IPS-NIHi11 (cell line): Measurements from ENCODE around the gene TMA7B.
"Not testable (repeated sequence)": the region's sequence is repeated elsewhere in the genome, so short reads cannot be mapped to it uniquely, and the experiment has no call there.

ENCODE experiments used
- DNase-seq: peaks from one replicate; pipeline ENCODE4 v3.0.0; 2012; ENCODE audit warnings: mixed read lengths, low spot score

The TMA7B gene

DNA sequence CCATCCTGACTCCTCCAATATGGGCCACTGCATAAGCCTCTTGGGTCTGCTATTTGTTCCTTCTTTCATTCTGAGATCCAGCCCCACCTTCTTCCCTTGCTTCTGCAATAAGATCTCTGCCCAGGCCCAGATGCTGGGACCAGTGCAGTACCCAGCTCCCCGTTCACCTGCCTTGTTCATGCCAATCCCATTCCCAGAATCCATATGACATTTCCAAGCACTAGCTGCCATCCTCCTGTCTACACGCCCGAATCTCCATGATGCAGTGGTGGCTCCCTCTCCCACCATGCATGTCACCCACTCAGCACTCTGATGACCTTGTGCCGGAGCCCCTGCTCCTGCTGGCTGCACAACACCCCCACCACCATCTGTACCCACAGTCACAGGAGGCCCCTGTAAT lies 23.1 kb downstream of the TMA7B start:
- DNase-seq: no peak

DNA sequence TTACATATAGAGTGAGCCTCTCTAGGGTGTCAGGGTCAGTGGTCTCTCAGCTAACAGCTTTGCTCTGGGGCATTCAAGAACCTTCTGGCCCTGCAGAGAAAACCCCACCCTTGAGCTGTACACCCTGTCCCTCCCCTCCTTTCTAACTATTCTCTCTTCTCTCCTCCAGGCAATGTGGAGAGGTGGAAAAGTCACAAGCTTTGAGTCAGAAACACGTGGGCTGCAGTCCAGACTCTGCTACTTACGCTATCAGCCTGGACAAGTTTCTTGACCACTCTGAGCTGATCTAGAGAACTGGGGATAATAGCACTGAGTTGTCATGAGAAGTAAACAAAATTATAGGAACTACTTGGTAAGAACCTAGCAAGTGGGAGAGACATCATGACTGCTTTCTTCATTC lies 23.8 kb downstream of the TMA7B start:
- DNase-seq: no peak

DNA sequence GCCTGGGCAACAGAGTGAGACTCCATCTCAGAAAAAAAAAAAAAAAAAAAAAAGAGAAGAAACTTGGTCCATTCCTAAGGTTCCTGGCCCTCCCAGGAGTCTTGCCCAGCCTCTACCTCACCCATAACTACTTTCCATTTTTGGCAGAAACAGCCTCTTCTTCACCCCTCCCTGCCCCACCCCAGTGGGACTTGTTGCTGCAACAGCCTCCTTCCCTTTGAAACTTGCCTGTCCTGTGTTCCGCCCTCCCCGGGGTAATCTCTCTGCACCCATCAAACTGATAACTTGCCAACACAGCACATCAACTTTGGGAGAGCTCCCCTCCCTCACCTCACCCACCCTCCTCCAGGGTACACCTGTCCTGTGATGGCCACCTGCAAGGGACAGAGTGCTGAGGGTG lies 24.5 kb downstream of the TMA7B start:
- DNase-seq: no peak

DNA sequence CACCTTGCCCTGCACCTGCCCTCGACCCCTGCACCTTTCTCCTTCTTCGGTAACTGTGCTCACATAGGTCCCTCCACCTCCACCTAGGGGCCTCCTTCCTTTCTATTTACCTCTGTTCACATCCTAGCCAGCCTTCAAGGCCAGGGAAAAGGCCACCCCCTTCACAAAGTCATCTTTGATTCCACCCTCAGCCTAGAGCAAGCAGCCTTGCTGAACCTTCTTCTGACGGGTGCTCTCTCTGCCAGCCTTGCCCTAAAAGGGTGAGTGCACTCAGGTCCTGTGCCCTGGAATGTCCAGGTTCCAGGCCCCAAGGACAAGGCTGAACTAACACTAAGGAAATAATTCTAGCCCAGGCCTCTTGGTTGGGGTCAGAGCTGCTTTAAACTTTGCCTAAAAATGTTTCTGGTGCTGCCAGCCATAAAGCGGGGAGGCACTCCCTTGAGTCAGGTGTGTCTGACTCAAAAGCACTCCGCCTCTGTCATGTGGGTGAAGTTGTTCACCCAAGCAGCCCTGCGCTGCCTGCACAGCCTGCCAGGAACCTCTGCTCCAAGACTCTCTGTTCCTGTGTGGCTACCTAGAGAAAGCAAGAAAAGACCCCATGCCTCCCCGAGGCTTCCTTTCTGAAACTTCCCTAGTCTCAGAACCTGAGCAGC lies 25.3 kb downstream of the TMA7B start:
- no peak for DNase-seq

DNA sequence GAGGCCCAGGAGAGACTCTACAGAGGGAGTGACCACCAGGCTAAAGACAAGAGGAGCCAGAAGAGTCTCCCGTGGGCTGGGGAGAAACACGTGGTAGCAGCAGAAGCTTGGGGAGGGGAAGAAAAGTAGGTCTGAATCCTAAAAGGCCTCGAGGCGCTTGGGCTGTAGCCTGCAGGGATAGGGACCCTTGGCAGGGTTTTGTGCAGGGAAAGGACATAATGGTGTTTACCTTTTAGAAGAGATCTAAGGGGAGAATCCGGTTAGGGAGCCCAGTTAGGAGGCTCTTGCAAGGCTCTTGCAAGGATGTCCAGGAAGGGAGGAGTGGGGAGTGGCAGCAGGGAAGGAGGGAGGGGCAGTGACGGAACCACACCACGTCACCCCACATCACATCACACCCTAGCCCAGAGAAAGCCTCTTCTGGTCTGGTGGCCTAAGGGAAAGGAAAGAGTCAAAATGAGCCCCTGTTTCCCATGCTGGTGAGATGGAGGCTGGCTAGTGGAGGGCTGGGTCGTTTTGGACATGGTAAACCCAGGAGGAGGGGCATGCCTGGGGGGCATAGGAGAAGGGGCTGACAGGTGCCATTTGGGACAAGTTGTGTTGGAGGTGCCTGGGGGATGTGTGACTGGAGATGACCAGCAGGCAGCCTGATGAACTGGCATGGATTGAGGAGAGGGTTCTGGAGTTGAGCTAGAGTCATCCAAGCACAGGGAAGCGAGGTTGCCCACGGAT lies 28.4 kb downstream of the TMA7B start:
- DNase-seq: no peak

DNA sequence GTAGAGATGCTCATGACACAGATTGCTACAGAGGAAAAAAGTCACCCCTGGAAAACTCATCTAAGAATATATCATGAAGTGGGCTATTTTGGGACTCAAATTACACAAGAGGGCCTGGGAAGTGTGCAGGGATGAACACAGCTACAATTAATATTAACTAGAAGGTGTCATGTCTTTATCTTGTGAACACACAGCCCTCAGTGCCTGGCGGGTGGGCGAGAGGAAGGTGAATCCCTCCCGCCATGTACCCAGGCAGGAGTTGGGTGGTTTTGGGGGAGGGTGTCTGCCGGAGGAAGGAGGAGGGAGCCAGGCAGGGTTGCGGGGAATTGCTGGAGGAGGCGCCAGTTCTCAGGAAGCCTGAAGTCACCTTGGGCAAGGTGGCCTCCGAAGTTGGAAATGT lies 29.4 kb downstream of the TMA7B start:
- no peak for DNase-seq

DNA sequence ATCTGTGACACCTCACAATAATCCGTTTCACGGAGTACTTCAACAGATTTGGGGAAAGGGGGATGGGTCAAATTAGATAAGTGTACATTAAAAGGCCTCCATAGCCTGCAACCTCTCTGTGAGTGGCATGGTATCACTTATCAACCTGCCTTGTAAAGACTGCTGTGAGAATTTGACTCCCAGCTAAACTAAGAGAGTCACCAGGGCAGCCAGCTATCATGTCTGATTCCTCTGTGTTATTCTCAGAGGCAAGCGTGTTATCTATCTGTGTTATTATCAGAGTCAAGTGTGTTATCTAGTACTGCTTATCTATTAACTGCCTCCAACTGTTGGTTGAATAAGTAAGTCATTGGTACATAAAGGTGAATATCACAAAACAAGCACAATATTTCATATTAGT lies 30.5 kb downstream of the TMA7B start:
- DNase-seq: no peak

DNA sequence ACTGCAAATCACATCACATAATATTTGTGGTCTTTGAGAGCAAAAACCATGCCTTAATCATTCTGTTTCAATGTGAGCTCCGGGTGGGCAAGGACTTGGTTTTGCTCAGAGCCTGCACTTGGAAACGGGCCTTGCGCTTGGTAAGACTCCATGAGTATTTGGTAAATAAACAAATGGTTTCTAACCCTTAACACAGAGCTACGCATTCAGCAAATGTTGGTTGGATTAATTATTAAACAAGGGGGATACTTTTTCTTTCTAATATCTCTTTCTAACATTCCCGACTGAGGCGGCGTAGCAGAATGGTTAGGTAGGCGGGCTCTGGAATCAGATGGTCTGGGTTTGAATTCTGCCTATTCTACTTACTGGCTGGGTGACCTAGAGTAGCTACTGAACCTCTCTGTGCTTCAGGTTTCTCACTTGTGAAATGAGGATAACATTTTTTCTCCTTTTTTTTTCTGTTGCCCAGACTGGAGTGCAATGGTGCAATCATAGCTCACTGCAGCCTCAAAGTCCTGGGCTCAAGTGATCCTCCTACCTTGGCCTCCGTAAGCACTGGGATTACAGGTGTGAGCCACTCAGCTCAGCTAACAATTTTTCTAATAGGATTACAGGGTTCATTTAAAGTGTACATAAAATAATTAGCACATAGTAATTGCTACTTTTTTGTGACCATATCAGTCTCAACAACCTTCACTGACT lies 31.1 kb downstream of the TMA7B start:
- no peak for DNase-seq

DNA sequence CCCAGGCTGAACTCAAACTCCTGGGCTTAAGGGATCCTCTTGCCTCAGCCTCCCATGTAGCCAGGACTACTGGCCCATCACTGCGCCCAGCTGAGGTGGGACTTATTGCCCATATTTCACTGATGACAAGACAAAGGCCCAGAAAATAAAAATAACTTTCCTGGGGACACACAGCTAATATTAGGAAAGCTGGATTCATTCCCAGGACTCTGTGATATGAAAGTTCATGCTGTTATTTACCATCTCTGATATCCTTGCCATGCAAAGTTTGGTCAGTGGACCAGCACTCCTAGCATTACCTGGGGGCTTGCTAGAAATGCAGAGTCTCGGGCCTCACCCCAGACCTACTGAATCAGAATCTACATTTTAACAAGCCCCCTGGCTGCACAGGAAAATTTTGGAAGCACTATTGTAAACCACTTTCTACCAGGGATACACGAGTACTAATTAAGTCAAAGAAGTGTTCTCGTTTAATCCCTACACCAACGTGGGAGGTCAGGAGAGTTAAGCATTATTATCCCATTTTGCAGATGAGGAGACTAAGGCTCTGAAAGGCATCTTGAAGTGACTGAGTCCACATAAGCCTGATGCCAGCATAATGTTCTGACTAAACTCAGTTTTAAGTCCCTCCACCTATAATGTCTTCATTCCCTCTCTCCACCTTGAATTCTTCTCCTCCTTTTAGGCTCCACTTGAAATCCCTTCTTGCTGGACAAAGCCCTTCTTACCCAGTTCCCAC lies 32.1 kb downstream of the TMA7B start:
- DNase-seq: no peak

DNA sequence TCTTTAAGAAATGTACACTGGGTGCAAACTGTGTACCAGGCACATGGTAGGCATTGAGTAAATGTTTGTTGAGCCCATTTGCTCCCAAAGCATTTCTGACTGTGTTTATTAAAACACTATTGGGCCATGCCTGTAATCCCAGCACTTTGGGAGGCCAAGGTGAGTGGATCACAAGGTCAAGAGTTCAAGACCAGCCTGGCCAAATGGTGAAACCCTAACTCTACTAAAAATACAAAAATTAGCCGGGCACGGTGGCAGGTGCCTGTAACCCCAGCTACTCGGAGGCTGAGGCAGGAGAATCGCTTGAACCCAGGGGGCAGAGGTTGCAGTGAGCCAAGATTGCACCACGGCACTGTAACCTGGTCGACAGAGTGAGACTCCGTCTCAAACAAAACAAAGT lies 32.7 kb downstream of the TMA7B start:
- not testable (repeated sequence) for DNase-seq

DNA sequence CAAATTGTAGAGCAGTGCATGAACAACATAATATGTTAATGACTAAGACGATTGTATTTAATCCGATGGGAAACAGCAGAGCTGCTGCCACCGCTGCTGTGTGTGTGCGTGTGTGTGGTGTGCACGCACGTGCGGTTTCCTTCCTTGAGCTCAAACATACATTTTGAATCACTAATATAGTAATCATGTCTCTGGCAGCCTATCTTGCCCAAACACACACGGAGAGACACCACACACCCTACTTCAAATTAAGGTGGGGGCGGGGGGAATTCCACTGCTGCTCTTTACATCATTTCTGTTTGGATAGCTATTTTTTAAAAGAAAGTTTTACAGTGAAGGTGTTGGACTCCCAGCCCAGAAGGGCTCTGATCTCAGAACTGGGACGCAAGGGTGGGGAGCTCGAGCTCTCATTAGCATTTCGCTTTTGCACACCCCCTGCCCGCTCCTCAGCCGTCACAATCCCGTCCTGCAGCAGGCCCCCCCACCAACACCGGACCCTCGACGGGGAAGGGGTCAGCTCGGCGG lies 33.9 kb downstream of the TMA7B start:
- no peak for DNase-seq

DNA sequence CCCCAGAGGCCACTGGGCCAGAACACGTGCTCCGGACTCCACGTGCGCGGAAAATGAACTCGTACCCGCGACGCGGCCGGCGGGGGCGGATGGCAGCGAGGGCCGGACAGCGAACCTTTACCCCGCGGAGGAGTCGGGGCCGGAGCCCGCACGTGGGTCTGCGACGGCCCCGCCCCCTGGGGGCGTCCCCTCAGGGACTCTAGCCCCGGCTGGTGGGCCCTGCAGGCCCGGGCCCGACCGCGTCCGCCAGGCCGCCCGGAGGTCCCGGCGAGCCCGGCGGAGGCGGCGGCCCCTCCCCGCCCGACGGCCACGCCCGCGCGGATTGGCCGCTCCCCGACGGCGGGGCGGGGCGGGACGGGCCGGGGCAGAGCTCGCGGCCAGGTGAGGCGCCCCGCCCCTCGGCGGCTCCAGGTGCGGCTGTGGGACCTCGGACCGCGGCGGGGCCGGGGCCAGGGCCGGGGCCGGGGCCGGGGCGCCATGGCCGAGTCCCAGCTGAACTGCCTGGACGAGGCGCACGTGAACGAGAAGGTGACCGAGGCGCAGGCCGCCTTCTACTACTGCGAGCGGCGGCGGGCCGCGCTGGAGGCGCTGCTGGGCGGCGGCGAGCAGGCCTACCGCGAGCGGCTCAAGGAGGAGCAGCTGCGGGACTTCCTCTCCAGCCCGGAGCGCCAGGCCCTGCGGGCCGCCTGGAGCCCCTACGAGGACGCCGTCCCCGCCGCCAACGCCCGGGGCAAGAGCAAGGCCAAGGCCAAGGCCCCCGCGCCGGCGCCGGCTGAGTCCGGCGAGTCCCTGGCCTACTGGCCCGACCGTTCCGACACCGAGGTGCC lies 34.6 kb downstream of the TMA7B start, which contains the start of gene FAM83F:
Gene FAM83F, plus strand, starts transcription at position 389 of the 827 bp plus-strand sequence. Its CDS starts 89 bp downstream, at position 478.
- DNase-seq: peak; percentile 99

DNA sequence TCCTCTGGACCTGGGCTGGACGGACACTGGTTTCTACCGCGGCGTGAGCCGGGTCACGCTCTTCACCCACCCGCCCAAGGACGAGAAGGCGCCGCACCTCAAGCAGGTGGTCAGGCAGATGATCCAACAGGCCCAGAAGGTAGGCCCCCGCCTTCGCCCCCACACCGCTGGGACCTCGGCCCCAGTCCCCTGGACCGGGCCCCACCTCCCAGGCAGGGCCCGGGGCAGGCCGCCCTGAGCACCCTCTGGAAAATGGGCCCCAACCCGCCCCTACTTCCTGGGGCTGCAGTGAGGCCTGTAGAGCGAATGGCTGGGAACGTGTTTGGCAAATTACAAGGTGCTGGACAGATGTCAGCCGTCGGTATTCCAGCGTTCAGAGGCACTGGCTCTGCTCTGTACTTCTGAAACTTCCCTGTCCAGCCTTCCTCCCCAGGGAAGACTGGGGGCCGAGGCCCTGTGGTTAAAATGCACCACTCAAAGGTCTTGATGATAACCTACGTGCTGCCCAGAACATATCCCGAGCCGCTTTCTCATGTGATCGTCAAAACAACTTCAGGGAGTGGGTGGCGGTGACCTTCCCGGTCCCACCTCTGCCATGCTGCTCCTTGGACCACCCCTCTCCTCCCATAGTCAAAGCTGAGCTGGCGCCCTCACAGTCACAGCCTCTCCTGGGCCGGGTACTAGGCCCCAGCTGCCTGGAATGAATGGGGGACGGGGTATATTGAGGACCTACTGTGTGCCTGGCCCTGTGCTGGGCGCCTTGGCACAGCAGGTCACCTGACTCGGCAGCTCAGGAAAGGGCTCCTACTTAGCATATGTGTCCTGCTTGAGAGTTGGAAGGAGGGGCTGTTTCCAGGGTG lies 35.4 kb downstream of the TMA7B start:
- no peak for DNase-seq

DNA sequence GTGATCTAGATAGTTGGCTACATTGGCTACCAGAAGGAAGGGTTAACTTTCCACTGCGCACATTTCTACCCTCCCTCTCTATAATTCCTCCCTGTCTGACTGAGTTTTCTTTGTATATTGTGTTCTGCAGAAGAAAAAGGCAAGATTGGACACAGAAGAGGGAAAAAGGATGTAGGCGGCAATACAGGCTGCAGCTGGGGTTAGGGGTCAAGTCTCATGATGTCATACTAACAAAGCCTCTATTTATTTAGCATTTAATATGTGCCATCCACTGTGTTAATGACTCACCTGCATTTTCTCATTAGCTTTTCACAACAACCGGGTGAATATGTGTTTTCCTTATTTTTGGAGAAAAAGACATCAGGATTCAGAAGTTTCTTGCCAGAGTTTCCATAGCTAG lies 36.5 kb downstream of the TMA7B start:
- no peak for DNase-seq

DNA sequence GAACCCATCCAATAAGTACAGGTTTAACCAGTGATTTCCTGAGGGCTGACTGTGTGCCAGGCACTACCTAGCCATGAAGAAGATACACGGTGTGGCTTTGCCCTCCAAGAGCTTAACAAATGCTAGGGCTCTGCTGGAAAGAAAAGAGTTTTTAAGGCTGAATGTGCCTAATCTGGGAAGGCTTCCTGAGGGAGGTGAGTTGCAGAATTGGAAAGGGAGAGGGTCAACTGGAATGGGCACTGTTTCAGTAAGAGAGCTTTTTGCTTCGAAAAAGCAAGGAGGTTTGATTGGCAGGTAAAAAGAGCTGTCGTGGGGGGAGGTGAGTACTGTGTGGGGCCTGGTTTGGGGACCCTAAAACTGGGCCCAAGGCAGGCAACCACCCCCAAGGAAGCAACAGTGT lies 37.2 kb downstream of the TMA7B start:
- DNase-seq: no peak

DNA sequence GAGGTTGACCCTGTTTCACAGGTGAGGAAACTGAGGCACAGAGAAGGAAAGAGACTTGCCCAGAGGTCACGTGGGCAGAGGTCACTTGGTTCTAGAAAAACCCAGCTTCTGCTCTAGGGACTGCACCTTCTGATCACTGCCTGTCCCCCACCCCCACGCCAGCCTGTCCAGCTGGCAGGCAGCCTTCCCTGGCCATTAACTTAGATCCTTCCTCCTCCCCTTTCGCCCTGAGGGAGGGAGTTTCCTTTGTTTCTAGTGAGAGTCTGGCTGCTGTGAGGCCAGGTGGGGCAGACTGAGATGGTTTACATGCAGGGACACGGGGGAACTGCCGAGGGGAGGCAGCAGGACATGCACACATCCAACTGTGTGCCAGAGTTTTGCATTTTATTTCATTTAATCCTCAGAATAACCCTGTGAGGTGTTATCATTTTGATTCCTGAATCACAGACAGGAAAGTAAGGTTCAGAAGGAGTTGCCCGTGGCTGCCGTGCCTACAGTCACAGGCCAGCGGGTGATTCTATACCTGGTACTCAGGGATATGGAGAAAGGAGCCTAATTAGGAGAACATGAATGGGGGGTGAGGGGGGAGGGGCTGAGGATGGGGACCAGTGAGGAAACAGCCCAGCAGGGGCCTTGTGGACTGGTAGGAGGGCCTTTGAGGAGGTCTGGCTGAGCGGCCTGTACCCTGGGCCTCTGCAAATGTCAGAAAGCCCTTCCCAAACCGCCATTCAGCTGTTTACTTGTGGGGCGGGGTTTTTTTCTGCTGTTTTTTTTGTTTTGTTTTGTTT lies 37.9 kb downstream of the TMA7B start:
- peak; percentile 78 for DNase-seq

DNA sequence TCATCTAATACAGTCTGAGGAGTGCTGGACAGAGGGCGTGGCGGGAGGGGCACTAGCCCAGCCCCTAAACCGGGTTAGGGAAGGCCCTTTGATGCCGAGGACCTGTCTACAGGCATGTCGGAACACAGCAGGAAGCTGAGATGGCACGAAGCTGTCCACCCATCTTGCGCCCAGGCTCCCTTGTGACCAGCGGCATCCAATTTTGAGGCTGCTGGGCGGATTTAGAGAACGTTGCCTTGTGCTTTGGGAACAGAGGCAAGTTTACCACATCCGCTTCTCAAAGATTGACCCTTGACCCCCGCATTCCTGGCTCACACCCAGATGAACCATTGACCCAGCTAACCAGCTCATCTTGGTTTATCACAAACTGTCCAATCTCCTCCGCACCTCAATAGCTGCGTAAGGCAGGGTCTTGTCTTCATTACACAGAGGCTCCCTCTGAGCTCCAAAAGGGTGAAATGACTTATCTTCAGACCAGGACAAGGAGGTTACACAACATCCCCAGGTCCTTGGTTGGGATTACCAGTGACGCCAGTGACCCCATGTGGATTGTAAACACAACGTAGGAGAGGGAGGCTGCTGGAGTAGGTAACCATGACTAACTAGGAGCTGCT lies 39.1 kb downstream of the TMA7B start:
- DNase-seq: no peak

DNA sequence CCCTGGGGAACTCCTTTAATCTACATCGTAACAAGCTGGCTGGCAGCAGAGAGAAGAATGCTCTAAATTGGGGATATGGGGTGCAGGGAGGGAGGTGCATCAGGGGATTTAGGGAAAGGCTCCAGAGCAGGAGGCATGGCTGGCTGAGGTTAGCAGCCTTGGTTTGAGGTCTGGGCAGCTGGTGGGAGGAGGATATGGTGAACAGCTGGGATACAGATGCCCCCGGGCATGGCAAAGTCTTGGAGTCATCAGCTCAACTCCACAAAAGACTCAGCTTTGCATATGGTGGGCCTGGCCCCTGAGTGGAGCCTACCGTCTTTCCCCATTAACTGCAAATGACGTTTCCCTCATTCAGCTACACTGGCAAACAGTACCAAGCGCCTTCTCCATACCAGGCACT lies 40.0 kb downstream of the TMA7B start:
- no peak for DNase-seq

DNA sequence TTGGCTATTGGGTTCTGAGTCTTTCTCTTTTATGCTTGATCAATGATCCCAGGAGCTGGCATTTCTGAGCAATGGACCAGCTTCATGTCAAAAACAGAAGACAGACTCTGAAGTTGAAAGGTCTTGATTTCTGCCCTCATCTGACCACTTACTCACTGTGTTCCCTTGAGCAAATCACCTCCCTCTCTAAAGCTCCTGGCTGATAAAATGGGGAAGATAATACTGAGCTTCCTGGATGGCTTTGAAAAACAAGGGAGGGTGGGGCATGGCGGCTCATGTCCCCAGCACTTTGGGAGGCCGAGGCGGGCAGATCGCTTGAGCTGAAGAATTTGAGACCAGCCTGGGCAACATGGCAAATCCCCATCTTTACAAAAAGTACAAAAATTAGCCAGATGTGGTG lies 40.9 kb downstream of the TMA7B start:
- no peak for DNase-seq
